NCI-H1694 treated with DMSO at 0.1 percent for 48 hours (cell line): ENCODE measurements around the gene RNU2-63P.
"Not testable (repeated sequence)": the region's sequence is repeated elsewhere in the genome, so short reads cannot be mapped to it uniquely, and the experiment has no call there.

Source experiments
- DNase-seq: peaks from one replicate; lab custom pipeline; 2025; lab: John Stamatoyannopoulos, UW

The RNU2-63P gene

GRCh38 chr2:87981182-87981581 lies 35.2 kb downstream of the RNU2-63P start:
- DNase-seq: not testable (repeated sequence)

- DNase-seq: not testable (repeated sequence)
Observed at GRCh38 chr2:87972385-87972784, 44.0 kb downstream of the RNU2-63P start.
